Left hindlimb (tissue), 1 donor: ENCODE results near the gene TXNDC8.
"Not testable (repeated sequence)": the region's sequence is repeated elsewhere in the genome, so short reads cannot be mapped to it uniquely, and the experiment has no call there.

ENCODE experiments used
- DNase-seq: peaks from one replicate; pipeline ENCODE4 v3.0.0-alpha.2; 2018

Gene TXNDC8

GRCh38 chr9:110337727-110338126 is at the start of gene TXNDC8:
Gene TXNDC8 (minus strand): TSS chr9:110337863.
- no peak for DNase-seq

- no peak for DNase-seq
These were observed 45.8 kb upstream of the TXNDC8 start for GRCh38 chr9:110383491-110383890.

- DNase-seq, result no peak
These were observed 45.1 kb upstream of the TXNDC8 start for GRCh38 chr9:110382731-110383130.

GRCh38 chr9:110371411-110372007 is 33.8 kb upstream of the TXNDC8 start:
- no peak for DNase-seq

- DNase-seq, result no peak
These were observed 32.7 kb upstream of the TXNDC8 start for GRCh38 chr9:110370315-110370714.

GRCh38 chr9:110364451-110364850 is 26.8 kb upstream of the TXNDC8 start:
- no peak for DNase-seq

GRCh38 chr9:110358992-110359391 is 21.3 kb upstream of the TXNDC8 start:
- not testable (repeated sequence) for DNase-seq

GRCh38 chr9:110357505-110357904 is 19.8 kb upstream of the TXNDC8 start:
- no peak for DNase-seq

- no peak for DNase-seq
These were observed 19.2 kb upstream of the TXNDC8 start for GRCh38 chr9:110356639-110357395.

GRCh38 chr9:110355911-110356310 is 18.2 kb upstream of the TXNDC8 start:
- DNase-seq, result no peak

- DNase-seq, result no peak
These were observed 13.4 kb upstream of the TXNDC8 start for GRCh38 chr9:110351009-110351467.

- no peak for DNase-seq
These were observed 8.7 kb upstream of the TXNDC8 start for GRCh38 chr9:110346325-110346724.

- no peak for DNase-seq
These were observed 7.2 kb upstream of the TXNDC8 start for GRCh38 chr9:110344821-110345220.

GRCh38 chr9:110343551-110343950 is 5.9 kb upstream of the TXNDC8 start:
- DNase-seq, result no peak

- no peak for DNase-seq
These were observed 2.6 kb upstream of the TXNDC8 start for GRCh38 chr9:110340306-110340705.

- DNase-seq, result no peak
These were observed 480 bp upstream of the TXNDC8 start for GRCh38 chr9:110338143-110338542.

GRCh38 chr9:110336363-110336762 is 1.3 kb downstream of the TXNDC8 start:
- no peak for DNase-seq

GRCh38 chr9:110334871-110335270 is 2.8 kb downstream of the TXNDC8 start:
- DNase-seq, result no peak

- DNase-seq, result no peak
These were observed 3.5 kb downstream of the TXNDC8 start for GRCh38 chr9:110334183-110334582.

GRCh38 chr9:110332766-110333165 is 4.9 kb downstream of the TXNDC8 start:
- no peak for DNase-seq

GRCh38 chr9:110330484-110331105 is 7.1 kb downstream of the TXNDC8 start:
- DNase-seq, result no peak

GRCh38 chr9:110329639-110330230 is 7.9 kb downstream of the TXNDC8 start:
- DNase-seq, result no peak

- no peak for DNase-seq
These were observed 8.9 kb downstream of the TXNDC8 start for GRCh38 chr9:110328763-110329162.

GRCh38 chr9:110327716-110328115 is 9.9 kb downstream of the TXNDC8 start:
- no peak for DNase-seq
